Measurements from ENCODE around the gene TIAM2.
A peak's percentile ranks its signal among the peaks of the same experiment; 100 is the strongest.

The TIAM2 gene

DNA sequence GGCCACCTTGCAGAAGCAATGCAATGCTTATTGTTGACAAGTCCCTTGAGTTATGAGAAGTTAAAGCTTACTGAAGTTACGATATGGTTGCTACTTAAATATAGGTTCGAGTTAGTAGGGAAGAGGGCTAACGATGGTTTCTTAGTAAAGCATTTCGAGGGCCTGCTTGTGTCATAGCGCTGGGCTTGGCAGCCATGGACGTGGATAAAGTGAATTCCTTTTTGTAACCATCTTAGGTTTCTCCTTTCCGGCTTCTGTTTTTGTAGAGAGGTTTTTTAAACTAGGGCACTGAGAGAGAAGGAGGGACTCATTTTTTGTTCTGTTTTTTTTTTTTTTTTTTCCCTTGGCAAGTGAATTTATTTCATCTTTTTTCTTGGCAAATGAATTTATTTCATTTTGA lies 27.6 kb downstream of the TIAM2 start:
- TF ChIP-seq, protein P1, sequence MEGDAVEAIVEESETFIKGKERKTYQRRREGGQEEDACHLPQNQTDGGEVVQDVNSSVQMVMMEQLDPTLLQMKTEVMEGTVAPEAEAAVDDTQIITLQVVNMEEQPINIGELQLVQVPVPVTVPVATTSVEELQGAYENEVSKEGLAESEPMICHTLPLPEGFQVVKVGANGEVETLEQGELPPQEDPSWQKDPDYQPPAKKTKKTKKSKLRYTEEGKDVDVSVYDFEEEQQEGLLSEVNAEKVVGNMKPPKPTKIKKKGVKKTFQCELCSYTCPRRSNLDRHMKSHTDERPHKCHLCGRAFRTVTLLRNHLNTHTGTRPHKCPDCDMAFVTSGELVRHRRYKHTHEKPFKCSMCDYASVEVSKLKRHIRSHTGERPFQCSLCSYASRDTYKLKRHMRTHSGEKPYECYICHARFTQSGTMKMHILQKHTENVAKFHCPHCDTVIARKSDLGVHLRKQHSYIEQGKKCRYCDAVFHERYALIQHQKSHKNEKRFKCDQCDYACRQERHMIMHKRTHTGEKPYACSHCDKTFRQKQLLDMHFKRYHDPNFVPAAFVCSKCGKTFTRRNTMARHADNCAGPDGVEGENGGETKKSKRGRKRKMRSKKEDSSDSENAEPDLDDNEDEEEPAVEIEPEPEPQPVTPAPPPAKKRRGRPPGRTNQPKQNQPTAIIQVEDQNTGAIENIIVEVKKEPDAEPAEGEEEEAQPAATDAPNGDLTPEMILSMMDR (IDR thresholded peaks at IDR 0.05; ENCODE audit: low read depth, low read length): no peak
- H3K4me3 ChIP-seq (replicated peaks in 1 of 2; ENCODE audit: low read depth in 2 of 2, low read length in 2 of 2): no peak overlapping the region
- no peak for DNase-seq (ENCODE audit: low read depth in 2 of 2)

DNA sequence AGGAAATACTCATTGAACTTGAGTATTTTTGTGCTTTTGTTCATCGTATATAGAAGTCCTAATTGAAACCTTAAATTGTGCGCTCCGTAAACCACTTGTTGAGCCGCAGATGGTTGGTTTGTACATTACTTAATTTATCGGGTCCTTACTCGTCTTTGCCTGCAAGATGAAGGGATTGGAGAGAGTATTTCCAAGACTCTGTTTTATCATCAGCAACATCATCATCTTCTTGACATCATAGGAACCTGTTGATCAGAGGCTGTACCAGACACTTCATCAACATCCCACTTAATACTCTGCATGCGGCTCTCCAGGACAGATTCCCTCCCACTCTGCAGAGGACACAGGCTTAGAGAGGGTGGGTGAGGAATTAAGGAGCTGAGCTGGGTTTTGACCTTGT lies 28.6 kb downstream of the TIAM2 start:
- H3K4me3 ChIP-seq (replicated peaks in 1 of 2; ENCODE audit: low read depth in 2 of 2, low read length in 2 of 2): no peak overlapping the region
- no peak for DNase-seq (ENCODE audit: low read depth in 2 of 2)
- TF ChIP-seq, protein P1 (IDR thresholded peaks at IDR 0.05; ENCODE audit: low read depth, low read length): no peak

DNA sequence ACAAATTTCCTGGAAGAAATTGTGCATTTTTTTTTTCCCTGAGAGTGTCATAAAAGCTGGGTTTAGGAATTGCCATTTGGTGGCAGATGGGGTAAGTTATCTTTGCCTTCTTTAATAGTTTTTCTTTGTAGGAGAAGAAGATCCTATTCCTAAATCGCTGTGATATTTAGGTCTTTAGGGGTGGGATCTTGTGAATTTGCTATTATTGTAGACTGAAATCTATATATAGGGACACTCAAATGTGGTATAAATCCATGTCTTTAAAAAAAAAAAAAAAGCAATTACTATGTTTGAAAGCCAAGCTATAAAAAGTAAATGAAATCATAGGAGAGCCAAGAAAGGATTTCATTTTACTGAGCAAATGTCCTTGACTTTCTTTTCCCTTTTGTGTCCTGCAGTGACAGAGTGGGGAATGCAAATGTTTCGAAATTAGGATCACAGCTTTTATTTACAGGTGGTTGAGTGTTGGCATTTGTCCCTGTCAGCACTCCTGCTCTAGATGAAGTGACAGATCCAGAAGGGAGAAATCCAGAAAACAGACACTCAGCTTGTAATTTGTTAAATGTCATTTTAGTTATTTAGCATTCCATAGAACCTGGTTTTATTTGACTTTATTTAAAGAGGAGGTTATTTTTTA lies 29.4 kb downstream of the TIAM2 start:
- TF ChIP-seq, protein P1 (IDR thresholded peaks at IDR 0.05; ENCODE audit: low read depth, low read length): no peak
- DNase-seq (ENCODE audit: low read depth in 2 of 2): no peak
- no peak overlapping the region for H3K4me3 ChIP-seq (replicated peaks in 1 of 2; ENCODE audit: low read depth in 2 of 2, low read length in 2 of 2)

DNA sequence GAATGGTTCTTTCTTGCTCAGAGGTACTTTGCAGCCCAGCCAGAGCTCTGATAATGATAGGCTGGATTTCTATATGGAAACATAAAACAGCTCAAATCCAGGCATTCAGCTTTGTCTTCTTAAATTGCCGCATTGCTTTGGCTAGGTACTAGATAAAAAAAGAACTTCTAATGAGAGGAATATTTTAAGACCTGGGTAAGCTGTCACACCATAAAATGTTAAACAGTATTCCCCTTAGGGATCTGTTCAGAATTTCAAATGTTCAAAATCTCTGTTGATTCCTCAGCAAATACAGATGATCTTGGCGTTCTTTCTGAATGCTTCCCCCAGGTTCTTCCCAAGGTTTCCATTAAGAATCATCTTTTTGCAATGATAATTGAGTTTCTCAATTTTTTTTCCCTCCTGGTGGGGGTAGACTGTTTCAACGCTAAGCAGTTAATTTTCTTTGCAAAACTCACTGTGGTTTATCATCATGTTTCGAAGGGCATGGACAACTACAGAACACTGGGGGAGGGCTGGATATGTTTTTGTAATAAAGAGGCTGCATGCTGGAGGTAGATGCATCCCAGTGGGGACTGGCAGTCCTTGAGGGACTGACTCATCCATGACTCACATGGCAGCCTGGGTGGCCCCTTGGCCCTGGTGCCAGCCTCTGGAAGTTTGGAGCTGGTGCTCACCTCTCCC lies 31.0 kb downstream of the TIAM2 start:
- TF ChIP-seq, protein P1 (IDR thresholded peaks at IDR 0.05; ENCODE audit: low read depth, low read length): no peak
- no peak overlapping the region for H3K4me3 ChIP-seq (replicated peaks in 1 of 2; ENCODE audit: low read depth in 2 of 2, low read length in 2 of 2)
- DNase-seq (ENCODE audit: low read depth in 2 of 2): peak; percentile 84 to 92

DNA sequence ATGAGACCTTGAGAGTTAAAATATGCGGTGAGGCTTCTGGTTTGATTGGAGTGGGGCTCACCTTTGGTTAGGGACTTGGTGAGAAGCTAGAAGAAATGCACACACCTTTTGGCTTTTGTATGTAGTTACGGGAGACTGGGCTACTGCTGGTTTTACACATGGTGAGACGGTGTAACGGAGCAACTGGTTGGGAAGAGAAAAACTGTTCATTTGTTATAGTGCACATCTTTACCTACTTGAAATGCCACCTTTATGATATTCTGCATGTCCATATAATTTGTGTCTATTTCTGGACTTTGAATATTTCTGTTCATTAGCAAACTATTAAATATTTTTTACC lies 31.6 kb downstream of the TIAM2 start:
- no peak overlapping the region for H3K4me3 ChIP-seq (replicated peaks in 1 of 2; ENCODE audit: low read depth in 2 of 2, low read length in 2 of 2)
- TF ChIP-seq, protein P1 (IDR thresholded peaks at IDR 0.05; ENCODE audit: low read depth, low read length): no peak
- DNase-seq (ENCODE audit: low read depth in 2 of 2): no peak

DNA sequence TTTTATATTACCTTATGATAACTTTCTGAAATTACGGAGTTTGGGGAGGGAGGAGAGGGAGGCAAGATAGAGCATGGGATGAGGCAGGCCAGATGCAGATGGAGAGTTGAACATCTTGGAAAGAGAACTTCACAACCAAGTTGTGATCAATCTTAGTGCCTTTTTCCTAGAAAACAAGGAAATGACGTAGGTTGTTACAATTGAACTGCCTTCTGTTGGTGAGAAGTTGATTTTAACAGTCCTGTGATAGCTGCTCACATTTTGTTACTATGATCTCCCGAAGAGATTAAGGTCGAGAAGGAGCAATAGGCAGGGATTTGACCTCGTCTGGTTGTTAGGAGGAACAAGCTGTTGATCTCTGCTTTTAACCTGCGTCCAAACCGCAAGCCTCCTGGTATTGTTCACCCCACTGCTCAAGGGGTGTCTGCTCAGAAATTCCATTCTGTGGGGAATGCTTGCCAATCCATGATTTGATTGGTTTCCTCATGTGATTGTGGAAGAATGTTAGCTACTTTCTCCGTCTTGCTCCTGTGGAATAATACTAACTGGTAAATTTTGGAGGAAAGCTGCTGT lies 35.1 kb downstream of the TIAM2 start:
- no peak for DNase-seq (ENCODE audit: low read depth in 2 of 2)
- no peak overlapping the region for H3K4me3 ChIP-seq (replicated peaks in 1 of 2; ENCODE audit: low read depth in 2 of 2, low read length in 2 of 2)
- TF ChIP-seq, protein P1 (IDR thresholded peaks at IDR 0.05; ENCODE audit: low read depth, low read length): no peak

Data from cardiac fibroblast (primary cell).